Stimulated activated naive CD8-positive, alpha-beta T cell treated with anti-CD3 and anti-CD28 coated beads, Interleukin-15, Interleukin-2, amounts not matched to agents 100 ng/mL and 50 ng/mL, for 24 hours (primary cell): ENCODE results near the gene GPX4.

Experiments used
- H3K27ac Mint-ChIP-seq: one replicate; pipeline ENCODE4 v1.8.0; 2021; ENCODE audit warnings: mild to moderate bottlenecking, mixed read lengths
- H3K27me3 Mint-ChIP-seq: one replicate; pipeline ENCODE4 v1.8.0; 2021; ENCODE audit warnings: mixed read lengths
- H3K36me3 Mint-ChIP-seq: one replicate; pipeline ENCODE4 v1.8.0; 2021; ENCODE audit warnings: low read depth, mixed read lengths
- H3K4me1 Mint-ChIP-seq: one replicate; pipeline ENCODE4 v1.8.0; 2021; ENCODE audit warnings: low read depth, mixed read lengths
- H3K4me3 Mint-ChIP-seq: one replicate; pipeline ENCODE4 v1.8.0; 2021; ENCODE audit warnings: mild to moderate bottlenecking, mixed read lengths
- H3K9me3 Mint-ChIP-seq: one replicate; pipeline ENCODE4 v1.8.0; 2021; ENCODE audit warnings: mixed read lengths

The GPX4 gene

GRCh38 chr19:1065606-1066109, 38.1 kb upstream of the GPX4 start:
- Mint-ChIP-seq H3K27ac (no peak overlapping the region), H3K4me3 (peak overlapping the region; percentile 27), H3K27me3 (no peaks in the 10 kb centered on the region), H3K9me3 (no peaks in the 10 kb centered on the region), H3K4me1 (peaks cover 36% of the 10 kb centered on the region), H3K36me3 (peaks cover 11% of the 10 kb centered on the region)

GRCh38 chr19:1066251-1066747, 37.5 kb upstream of the GPX4 start:
- no peak overlapping the region for H3K27ac Mint-ChIP-seq
- no peaks in the 10 kb centered on the region for H3K9me3 Mint-ChIP-seq
- peak overlapping the region; percentile 57 for H3K4me3 Mint-ChIP-seq
- no peaks in the 10 kb centered on the region for H3K27me3 Mint-ChIP-seq
- peaks cover 36% of the 10 kb centered on the region for H3K4me1 Mint-ChIP-seq
- H3K36me3 Mint-ChIP-seq: peaks cover 11% of the 10 kb centered on the region

GRCh38 chr19:1066748-1067340, 37.0 kb upstream of the GPX4 start, which contains the start of gene ARHGAP45:
ARHGAP45 (plus strand) TSS chr19:1067167; CDS start chr19:1067406, 239 bp downstream.
- Mint-ChIP-seq H3K4me1 (peaks cover 40% of the 10 kb centered on the region), H3K4me3 (peak within 1 kb of the TSS; percentile 93), H3K27me3 (no peaks in the 10 kb centered on the region), H3K36me3 (peaks cover 14% of the 10 kb centered on the region), H3K9me3 (no peaks in the 10 kb centered on the region), H3K27ac (peak within 1 kb of the TSS; percentile 76)

GRCh38 chr19:1067341-1067957, 36.3 kb upstream of the GPX4 start:
- no peaks in the 10 kb centered on the region for H3K9me3 Mint-ChIP-seq
- H3K4me1 Mint-ChIP-seq: peaks cover 46% of the 10 kb centered on the region
- H3K27me3 Mint-ChIP-seq: no peaks in the 10 kb centered on the region
- peak overlapping the region; percentile 76 for H3K27ac Mint-ChIP-seq
- H3K36me3 Mint-ChIP-seq: peaks cover 18% of the 10 kb centered on the region
- peak overlapping the region; percentile 93 for H3K4me3 Mint-ChIP-seq

GRCh38 chr19:1068009-1069001, 35.5 kb upstream of the GPX4 start:
- Mint-ChIP-seq H3K36me3 (peaks cover 25% of the 10 kb centered on the region), H3K4me1 (peaks cover 54% of the 10 kb centered on the region), H3K27ac (peak overlapping the region; percentile 97), H3K4me3 (peak overlapping the region; percentile 93), H3K27me3 (no peaks in the 10 kb centered on the region), H3K9me3 (no peaks in the 10 kb centered on the region)

- H3K4me1 Mint-ChIP-seq: peaks cover 62% of the 10 kb centered on the region
- peak overlapping the region; percentile 97 for H3K27ac Mint-ChIP-seq
- peak overlapping the region; percentile 93 for H3K4me3 Mint-ChIP-seq
- H3K27me3 Mint-ChIP-seq: no peaks in the 10 kb centered on the region
- peaks cover 26% of the 10 kb centered on the region for H3K36me3 Mint-ChIP-seq
- H3K9me3 Mint-ChIP-seq: no peaks in the 10 kb centered on the region
Observed at GRCh38 chr19:1069009-1069779, 34.6 kb upstream of the GPX4 start.

GRCh38 chr19:1070576-1070930, 33.2 kb upstream of the GPX4 start:
- Mint-ChIP-seq H3K36me3 (peaks cover 30% of the 10 kb centered on the region), H3K4me1 (peaks cover 56% of the 10 kb centered on the region), H3K27me3 (no peaks in the 10 kb centered on the region), H3K4me3 (no peak overlapping the region), H3K27ac (no peak overlapping the region), H3K9me3 (no peaks in the 10 kb centered on the region)

GRCh38 chr19:1070931-1071791, 32.6 kb upstream of the GPX4 start:
- Mint-ChIP-seq H3K27ac (peak overlapping the region; percentile 86), H3K4me3 (peak overlapping the region; percentile 74), H3K27me3 (no peaks in the 10 kb centered on the region), H3K9me3 (no peaks in the 10 kb centered on the region), H3K4me1 (peaks cover 62% of the 10 kb centered on the region), H3K36me3 (peaks cover 37% of the 10 kb centered on the region)

- Mint-ChIP-seq H3K27me3 (no peaks in the 10 kb centered on the region), H3K27ac (no peak overlapping the region), H3K36me3 (peaks cover 43% of the 10 kb centered on the region), H3K9me3 (no peaks in the 10 kb centered on the region), H3K4me1 (peaks cover 71% of the 10 kb centered on the region), H3K4me3 (no peak overlapping the region)
Observed at GRCh38 chr19:1072371-1073015, 31.3 kb upstream of the GPX4 start.

GRCh38 chr19:1073063-1073955, 30.5 kb upstream of the GPX4 start:
- H3K4me3 Mint-ChIP-seq: no peak overlapping the region
- H3K27ac Mint-ChIP-seq: no peak overlapping the region
- H3K36me3 Mint-ChIP-seq: peaks cover 48% of the 10 kb centered on the region
- no peaks in the 10 kb centered on the region for H3K9me3 Mint-ChIP-seq
- H3K27me3 Mint-ChIP-seq: no peaks in the 10 kb centered on the region
- peaks cover 79% of the 10 kb centered on the region for H3K4me1 Mint-ChIP-seq

- no peaks in the 10 kb centered on the region for H3K9me3 Mint-ChIP-seq
- peak overlapping the region; percentile 47 for H3K4me3 Mint-ChIP-seq
- H3K27me3 Mint-ChIP-seq: no peaks in the 10 kb centered on the region
- H3K27ac Mint-ChIP-seq: peak overlapping the region; percentile 26
- H3K36me3 Mint-ChIP-seq: peaks cover 42% of the 10 kb centered on the region
- H3K4me1 Mint-ChIP-seq: peaks cover 75% of the 10 kb centered on the region
Observed at GRCh38 chr19:1073956-1074517, 29.8 kb upstream of the GPX4 start.
